DND-41 (cell line): Measurements from ENCODE around the gene BBS5.

Experiments
- ATAC-seq: fragments of 200-7000 bp; cut with Tn5 transposase; 3 replicates; pipeline ENCODE4 v1.9.1; 2021; ENCODE audit warnings: low read depth; ENCODE audit not compliant: insufficient read depth
- DNase-seq: peaks from one replicate; pipeline ENCODE4 v3.0.0-alpha.2; 2020
- H2AFZ ChIP-seq: 2 replicates; pipeline ENCODE4 v1.6.0; 2012; ENCODE audit warnings: low read depth, low read length
- H3K27ac ChIP-seq: 2 replicates; pipeline ENCODE4 v1.5.1; 2012; ENCODE audit warnings: low read length, inconsistent platforms
- H3K27me3 ChIP-seq: fragments of 200-600 bp; sonication (generic); 2 replicates; pipeline ENCODE4 v1.6.0; 2012; ENCODE audit warnings: low read length, mild to moderate bottlenecking, inconsistent platforms; ENCODE audit not compliant: insufficient read depth, poor library complexity
- H3K36me3 ChIP-seq: 2 replicates; pipeline ENCODE4 v1.5.1; 2012; ENCODE audit warnings: low read length, inconsistent platforms; ENCODE audit not compliant: insufficient read depth
- H3K4me1 ChIP-seq: 2 replicates; pipeline ENCODE4 v1.5.1; 2012; ENCODE audit warnings: mild to moderate bottlenecking, low read length; ENCODE audit not compliant: insufficient read depth
- H3K4me2 ChIP-seq: 2 replicates; pipeline ENCODE4 v1.6.0; 2012; ENCODE audit warnings: mild to moderate bottlenecking, moderate library complexity, low read length, inconsistent platforms; ENCODE audit not compliant: insufficient read depth
- H3K4me3 ChIP-seq, 2 experiments: fragments of 200-600 bp in 1 of 2; shearing (Covaris generic) in 1 of 2; 2 replicates each; pipeline ENCODE4 v1.5.1; 2012 to 2016; ENCODE audit warnings: inconsistent platforms in 2 of 2, low read length in 2 of 2, mild to moderate bottlenecking in 2 of 2, low read depth in 1 of 2, moderate library complexity in 1 of 2
- H3K79me2 ChIP-seq: 2 replicates; pipeline ENCODE4 v1.6.0; 2012; ENCODE audit warnings: low read length, inconsistent platforms; ENCODE audit not compliant: insufficient read depth
- H3K9ac ChIP-seq: 2 replicates; pipeline ENCODE4 v1.6.0; 2012; ENCODE audit warnings: low read depth, mild to moderate bottlenecking, inconsistent platforms, low read length, moderate library complexity
- H3K9me3 ChIP-seq: 2 replicates; pipeline ENCODE4 v1.5.1; 2012; ENCODE audit warnings: low read length, moderate library complexity, mild to moderate bottlenecking, inconsistent platforms; ENCODE audit not compliant: insufficient read depth, severe bottlenecking
- H4K20me1 ChIP-seq: 2 replicates; pipeline ENCODE4 v1.6.0; 2012; ENCODE audit warnings: low read length; ENCODE audit not compliant: insufficient read depth
- EZH2 ChIP-seq: IDR thresholded peaks from 3 replicates; pipeline ENCODE4 v1.6.1; 2012; ENCODE audit warnings: borderline replicate concordance, low read depth, mild to moderate bottlenecking, moderate library complexity, low read length, inconsistent platforms; ENCODE audit not compliant: severe bottlenecking
- TF ChIP-seq, protein P1 (sequence below): IDR thresholded peaks from 2 replicates; pipeline ENCODE4 v1.5.1; 2012; ENCODE audit warnings: borderline replicate concordance, low read length, moderate library complexity, mild to moderate bottlenecking; ENCODE audit not compliant: poor library complexity, severe bottlenecking; ENCODE audit errors: extremely low read depth

Gene BBS5

DNA sequence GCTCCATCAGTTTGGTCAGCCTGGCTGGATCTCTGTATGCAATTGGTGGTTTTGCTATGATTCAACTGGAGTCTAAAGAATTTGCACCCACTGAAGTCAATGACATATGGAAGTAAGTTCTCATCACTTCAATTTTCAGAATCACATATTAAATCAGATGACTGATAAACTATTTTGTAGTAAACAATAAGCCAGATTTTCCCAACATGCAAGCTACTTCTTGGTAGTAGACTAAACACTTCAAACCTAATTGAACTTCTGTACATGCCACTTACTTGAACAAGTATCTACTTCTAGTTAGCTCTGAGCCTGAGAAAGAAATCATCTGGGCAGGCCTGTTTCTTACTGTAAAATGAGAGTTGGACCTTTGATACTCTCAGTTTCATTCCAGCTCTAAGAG is 41.6 kb downstream of the BBS5 start:
- DNase-seq (no peak), ATAC-seq (no peak)
- Histone ChIP-seq H3K4me2 (no peak overlapping the region), H4K20me1 (no peaks in the 10 kb centered on the region), H3K27ac (no peak overlapping the region), H3K4me3 (no peak overlapping the region), H3K9ac (no peak overlapping the region), H3K27me3 (no peaks in the 10 kb centered on the region), H2AFZ (no peak overlapping the region), H3K9me3 (no peaks in the 10 kb centered on the region), H3K79me2 (no peaks in the 10 kb centered on the region), H3K4me1 (no peaks in the 10 kb centered on the region), H3K36me3 (no peaks in the 10 kb centered on the region)
- TF ChIP-seq EZH2: no peak
- TF ChIP-seq, protein P1, sequence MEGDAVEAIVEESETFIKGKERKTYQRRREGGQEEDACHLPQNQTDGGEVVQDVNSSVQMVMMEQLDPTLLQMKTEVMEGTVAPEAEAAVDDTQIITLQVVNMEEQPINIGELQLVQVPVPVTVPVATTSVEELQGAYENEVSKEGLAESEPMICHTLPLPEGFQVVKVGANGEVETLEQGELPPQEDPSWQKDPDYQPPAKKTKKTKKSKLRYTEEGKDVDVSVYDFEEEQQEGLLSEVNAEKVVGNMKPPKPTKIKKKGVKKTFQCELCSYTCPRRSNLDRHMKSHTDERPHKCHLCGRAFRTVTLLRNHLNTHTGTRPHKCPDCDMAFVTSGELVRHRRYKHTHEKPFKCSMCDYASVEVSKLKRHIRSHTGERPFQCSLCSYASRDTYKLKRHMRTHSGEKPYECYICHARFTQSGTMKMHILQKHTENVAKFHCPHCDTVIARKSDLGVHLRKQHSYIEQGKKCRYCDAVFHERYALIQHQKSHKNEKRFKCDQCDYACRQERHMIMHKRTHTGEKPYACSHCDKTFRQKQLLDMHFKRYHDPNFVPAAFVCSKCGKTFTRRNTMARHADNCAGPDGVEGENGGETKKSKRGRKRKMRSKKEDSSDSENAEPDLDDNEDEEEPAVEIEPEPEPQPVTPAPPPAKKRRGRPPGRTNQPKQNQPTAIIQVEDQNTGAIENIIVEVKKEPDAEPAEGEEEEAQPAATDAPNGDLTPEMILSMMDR: no peak

- no peak overlapping the region for H2AFZ ChIP-seq
- TF ChIP-seq EZH2: no peak
- TF ChIP-seq, protein P1: no peak
- no peaks in the 10 kb centered on the region for H3K9me3 ChIP-seq
- H3K9ac ChIP-seq: no peak overlapping the region
- H3K79me2 ChIP-seq: no peaks in the 10 kb centered on the region
- H3K4me2 ChIP-seq: no peak overlapping the region
- H3K27ac ChIP-seq: no peak overlapping the region
- no peak overlapping the region for H3K4me3 ChIP-seq
- no peaks in the 10 kb centered on the region for H3K27me3 ChIP-seq
- no peaks in the 10 kb centered on the region for H4K20me1 ChIP-seq
- DNase-seq (no peak), ATAC-seq (no peak)
- no peaks in the 10 kb centered on the region for H3K4me1 ChIP-seq
- peaks cover 6% of the 10 kb centered on the region; the same call in 1 of the 2 replicates for H3K36me3 ChIP-seq
Measured at GRCh38 chr2:169523681-169524080, 44.4 kb downstream of the BBS5 start.

GRCh38 chr2:169525434-169525833 is 46.1 kb downstream of the BBS5 start:
- Histone ChIP-seq H3K9me3 (no peaks in the 10 kb centered on the region), H3K27me3 (no peaks in the 10 kb centered on the region), H2AFZ (no peak overlapping the region), H3K9ac (no peak overlapping the region), H3K4me1 (no peaks in the 10 kb centered on the region), H3K4me2 (no peak overlapping the region), H3K27ac (no peak overlapping the region), H3K36me3 (peaks cover 23% of the 10 kb centered on the region), H3K79me2 (no peaks in the 10 kb centered on the region), H3K4me3 (no peak overlapping the region), H4K20me1 (no peaks in the 10 kb centered on the region)
- ATAC-seq (no peak), DNase-seq (no peak)
- TF ChIP-seq, protein P1: no peak
- no peak for TF ChIP-seq EZH2

- Histone ChIP-seq H3K9me3 (no peaks in the 10 kb centered on the region), H3K27me3 (no peaks in the 10 kb centered on the region), H3K9ac (no peak overlapping the region), H3K36me3 (peaks cover 30% of the 10 kb centered on the region), H3K4me3 (no peak overlapping the region), H2AFZ (no peak overlapping the region), H3K79me2 (no peaks in the 10 kb centered on the region), H4K20me1 (no peaks in the 10 kb centered on the region), H3K4me2 (no peak overlapping the region), H3K4me1 (no peaks in the 10 kb centered on the region), H3K27ac (no peak overlapping the region)
- no peak for DNase-seq
- ATAC-seq: no peak
- TF ChIP-seq EZH2: no peak
- TF ChIP-seq, protein P1: no peak
Measured at GRCh38 chr2:169526451-169526850, 47.2 kb downstream of the BBS5 start.
